Measurements from ENCODE around the gene ARID5B.

The ARID5B gene

GRCh38 chr10:61905837-61906561 lies 4.5 kb downstream of the ARID5B start:
- no peak for DNase-seq (ENCODE audit: low read depth)

GRCh38 chr10:61906562-61906901 lies 5.0 kb downstream of the ARID5B start:
- DNase-seq (ENCODE audit: low read depth) = no peak

GRCh38 chr10:61907011-61907410 lies 5.5 kb downstream of the ARID5B start:
- no peak for DNase-seq (ENCODE audit: low read depth)

GRCh38 chr10:61907587-61907986 lies 6.1 kb downstream of the ARID5B start:
- DNase-seq (ENCODE audit: low read depth) = no peak

GRCh38 chr10:61910226-61910805 lies 8.8 kb downstream of the ARID5B start:
- DNase-seq (ENCODE audit: low read depth) = no peak

GRCh38 chr10:61910894-61911293 lies 9.4 kb downstream of the ARID5B start:
- DNase-seq (ENCODE audit: low read depth) = no peak

GRCh38 chr10:61911425-61911824 lies 9.9 kb downstream of the ARID5B start:
- DNase-seq (ENCODE audit: low read depth) = no peak

GRCh38 chr10:61912981-61913380 lies 11.5 kb downstream of the ARID5B start:
- no peak for DNase-seq (ENCODE audit: low read depth)

- DNase-seq (ENCODE audit: low read depth) = no peak
Observed at GRCh38 chr10:61918140-61918539, 16.6 kb downstream of the ARID5B start.

GRCh38 chr10:61918989-61919388 lies 17.5 kb downstream of the ARID5B start:
- DNase-seq (ENCODE audit: low read depth) = no peak

GRCh38 chr10:61919646-61920215 lies 18.2 kb downstream of the ARID5B start:
- no peak for DNase-seq (ENCODE audit: low read depth)

- no peak for DNase-seq (ENCODE audit: low read depth)
Observed at GRCh38 chr10:61921143-61921542, 19.6 kb downstream of the ARID5B start.

- no peak for DNase-seq (ENCODE audit: low read depth)
Observed at GRCh38 chr10:61923210-61923949, 21.9 kb downstream of the ARID5B start.

GRCh38 chr10:61923950-61924274 lies 22.4 kb downstream of the ARID5B start:
- no peak for DNase-seq (ENCODE audit: low read depth)

- DNase-seq (ENCODE audit: low read depth) = no peak
Observed at GRCh38 chr10:61929555-61929954, 28.1 kb downstream of the ARID5B start.

GRCh38 chr10:61931620-61932332 lies 30.3 kb downstream of the ARID5B start:
- no peak for DNase-seq (ENCODE audit: low read depth)

- DNase-seq (ENCODE audit: low read depth) = no peak
Observed at GRCh38 chr10:61933859-61934555, 32.5 kb downstream of the ARID5B start.

- DNase-seq (ENCODE audit: low read depth) = no peak
Observed at GRCh38 chr10:61935077-61935476, 33.6 kb downstream of the ARID5B start.

GRCh38 chr10:61936770-61937169 lies 35.3 kb downstream of the ARID5B start:
- DNase-seq (ENCODE audit: low read depth) = no peak

GRCh38 chr10:61937631-61938351 lies 36.3 kb downstream of the ARID5B start:
- DNase-seq (ENCODE audit: low read depth) = no peak

GRCh38 chr10:61939902-61940301 lies 38.4 kb downstream of the ARID5B start:
- no peak for DNase-seq (ENCODE audit: low read depth)
